Mucosa of stomach (tissue), 1 donor: ENCODE data around the gene ARHGAP15.

Experiments
- H3K27me3 ChIP-seq: one replicate; pipeline ENCODE4 v1.7.0; 2013; ENCODE audit warnings: mild to moderate bottlenecking, low read length; ENCODE audit not compliant: control insufficient read depth, insufficient read depth
- H3K36me3 ChIP-seq: one replicate; pipeline ENCODE4 v1.7.0; 2013; ENCODE audit warnings: low read length; ENCODE audit not compliant: control insufficient read depth, insufficient read depth
- H3K4me1 ChIP-seq: one replicate; pipeline ENCODE4 v1.7.0; 2013; ENCODE audit warnings: mild to moderate bottlenecking, low read length; ENCODE audit not compliant: control insufficient read depth, insufficient read depth
- H3K4me3 ChIP-seq: one replicate; pipeline ENCODE4 v1.7.0; 2013; ENCODE audit warnings: low read length
- H3K9ac ChIP-seq: one replicate; pipeline ENCODE4 v1.7.0; 2013; ENCODE audit warnings: mild to moderate bottlenecking, low read length, moderate library complexity
- H3K9me3 ChIP-seq: one replicate; pipeline ENCODE4 v1.7.0; 2013; ENCODE audit warnings: mild to moderate bottlenecking, low read length, moderate library complexity; ENCODE audit not compliant: control insufficient read depth
- donor health status: Pancreatic carcinoma.

The ARHGAP15 gene

DNA sequence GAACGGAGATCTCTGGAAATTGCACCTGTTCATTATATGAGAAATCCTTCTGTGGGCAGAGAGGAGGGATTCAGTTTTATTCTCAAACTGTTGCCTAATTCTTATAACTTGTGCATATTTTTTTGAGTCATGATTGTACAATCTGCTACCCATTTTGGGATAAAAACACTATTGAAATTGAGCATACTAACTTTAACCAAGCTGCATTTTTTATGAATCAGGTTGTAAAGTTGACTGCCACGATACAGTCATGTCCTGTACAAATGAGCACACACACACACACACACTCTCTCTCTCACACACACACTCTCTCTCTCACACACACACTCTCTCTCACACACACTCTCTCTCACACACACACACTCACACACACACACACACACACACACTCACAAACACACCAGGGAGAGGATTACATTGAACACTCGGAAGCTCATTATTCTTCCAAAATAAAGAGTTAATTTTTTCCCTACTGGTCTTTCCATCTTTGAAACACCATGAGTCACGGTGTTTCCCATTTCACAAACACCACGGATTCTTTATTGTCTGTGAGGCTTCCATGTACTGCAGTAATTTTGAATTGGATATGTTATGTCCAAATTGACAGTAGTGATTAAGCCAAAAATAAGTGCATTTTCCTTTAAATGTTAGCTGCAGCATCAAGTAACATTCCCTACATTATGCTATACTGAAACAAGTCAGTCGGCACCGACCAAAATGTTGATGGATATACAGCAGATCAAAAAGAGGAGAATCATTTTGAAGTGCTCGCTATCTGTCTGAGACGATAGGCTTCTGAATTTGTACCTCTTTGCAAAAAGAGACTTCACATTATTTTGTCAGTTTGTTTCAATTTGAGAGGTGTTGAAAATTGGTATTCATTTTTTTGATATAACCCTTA lies 216.9 kb downstream of the ARHGAP15 start:
- Histone ChIP-seq H3K9ac (no peak overlapping the region), H3K36me3 (no peaks in the 10 kb centered on the region), H3K4me3 (no peak overlapping the region), H3K4me1 (no peaks in the 10 kb centered on the region), H3K27me3 (no peaks in the 10 kb centered on the region), H3K9me3 (no peaks in the 10 kb centered on the region)

DNA sequence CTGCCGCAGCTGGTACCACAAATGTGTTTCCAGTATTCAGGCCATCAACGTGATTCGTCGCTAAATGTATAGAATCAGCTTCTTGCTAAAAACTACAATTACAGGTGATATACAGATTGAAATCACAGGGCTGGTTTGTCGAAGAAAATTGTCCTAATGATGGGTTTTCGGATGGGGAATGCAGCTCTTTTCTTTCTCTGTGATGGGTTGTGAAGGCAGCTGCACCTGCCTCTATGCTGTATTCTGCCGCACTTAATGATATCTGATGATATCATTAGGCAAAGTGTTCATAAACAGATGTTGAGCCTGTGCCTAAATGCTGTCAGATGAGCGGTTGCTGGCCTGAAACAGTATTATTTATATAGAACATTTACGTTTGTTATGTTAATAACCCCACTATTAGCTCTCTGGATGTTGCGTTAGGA lies 218.1 kb downstream of the ARHGAP15 start:
- Histone ChIP-seq H3K4me1 (no peaks in the 10 kb centered on the region), H3K36me3 (no peaks in the 10 kb centered on the region), H3K27me3 (no peaks in the 10 kb centered on the region), H3K4me3 (no peak overlapping the region), H3K9ac (no peak overlapping the region), H3K9me3 (no peaks in the 10 kb centered on the region)

DNA sequence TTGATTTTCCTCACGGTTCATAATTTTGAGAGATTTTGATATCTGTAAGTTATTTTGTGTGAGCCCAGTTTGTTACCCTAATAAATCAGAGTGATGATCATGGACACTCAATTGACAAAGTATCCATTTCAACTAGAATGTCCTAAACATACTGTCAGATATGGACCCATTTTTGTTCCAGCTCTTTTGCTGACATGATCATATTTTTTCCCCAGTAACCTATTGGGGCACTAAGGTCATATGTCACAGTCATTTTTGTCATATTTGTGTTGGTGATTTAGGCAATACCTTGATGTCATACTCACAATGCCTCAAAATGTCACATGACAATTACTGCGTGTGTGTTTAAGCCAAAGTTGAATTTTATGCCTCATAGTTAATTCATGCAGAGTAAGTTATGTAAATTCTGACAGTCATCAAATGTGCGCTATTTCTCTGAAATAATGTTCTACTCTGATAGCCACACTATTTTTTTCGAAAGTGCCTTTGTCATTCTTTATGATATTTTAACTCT lies 218.7 kb downstream of the ARHGAP15 start:
- H3K9ac ChIP-seq = no peak overlapping the region
- H3K9me3 ChIP-seq = no peaks in the 10 kb centered on the region
- H3K4me1 ChIP-seq = no peaks in the 10 kb centered on the region
- no peaks in the 10 kb centered on the region for H3K36me3 ChIP-seq
- H3K4me3 ChIP-seq = no peak overlapping the region
- H3K27me3 ChIP-seq = no peaks in the 10 kb centered on the region

DNA sequence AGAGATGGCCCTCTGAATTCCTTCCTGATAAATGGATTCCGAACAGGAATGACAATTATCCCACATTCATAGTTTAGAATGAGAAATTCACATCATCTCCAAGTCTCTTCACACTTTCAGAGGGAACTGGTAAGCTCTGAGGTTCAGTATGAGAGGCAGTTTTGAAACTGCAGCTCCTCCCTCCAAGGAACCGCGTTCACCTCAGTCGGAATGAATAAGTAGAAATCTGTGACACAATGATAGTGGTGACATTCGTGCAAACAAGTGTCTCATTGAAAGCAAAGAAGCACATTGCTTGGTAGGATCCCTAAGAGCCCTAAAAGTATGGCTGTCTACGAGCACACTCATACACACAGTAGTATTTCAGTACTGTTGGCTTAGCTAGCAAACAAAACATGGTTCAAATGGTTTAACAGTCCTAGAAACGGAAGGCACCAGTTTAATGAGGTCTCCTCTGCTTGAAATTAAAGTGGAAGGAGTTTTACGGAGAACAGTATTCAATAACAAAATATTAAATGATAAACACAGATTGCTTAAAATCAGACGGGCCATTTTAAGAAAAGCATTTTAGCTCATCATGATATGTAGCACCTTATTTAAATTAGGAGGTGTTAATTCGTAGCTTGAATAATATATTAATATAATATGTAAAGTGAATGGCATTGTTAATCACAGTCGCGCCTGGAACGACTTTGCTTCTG lies 225.0 kb downstream of the ARHGAP15 start:
- Histone ChIP-seq H3K4me3 (no peak overlapping the region), H3K36me3 (no peaks in the 10 kb centered on the region), H3K9ac (no peak overlapping the region), H3K9me3 (no peaks in the 10 kb centered on the region), H3K4me1 (no peaks in the 10 kb centered on the region), H3K27me3 (no peaks in the 10 kb centered on the region)

DNA sequence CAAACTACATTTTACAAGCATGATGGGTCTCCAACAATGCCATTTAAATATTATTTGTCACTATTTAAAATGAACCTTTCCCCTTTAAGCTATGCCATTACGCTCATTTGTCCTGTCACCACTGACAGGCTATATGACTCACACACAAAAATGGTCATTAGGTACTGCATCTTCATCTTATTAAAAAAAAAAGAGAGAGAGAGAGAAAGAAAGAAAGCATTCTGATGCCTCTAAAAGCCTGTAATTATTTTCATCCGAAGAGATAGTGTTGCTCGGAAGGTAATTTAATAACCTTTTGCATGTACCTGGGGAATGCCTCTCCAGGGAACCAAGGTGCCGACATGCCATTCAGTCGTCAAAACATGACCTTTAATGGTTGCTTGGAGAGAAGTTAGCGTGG lies 226.7 kb downstream of the ARHGAP15 start:
- Histone ChIP-seq H3K27me3 (no peaks in the 10 kb centered on the region), H3K36me3 (no peaks in the 10 kb centered on the region), H3K4me3 (no peak overlapping the region), H3K4me1 (no peaks in the 10 kb centered on the region), H3K9ac (no peak overlapping the region), H3K9me3 (no peaks in the 10 kb centered on the region)

DNA sequence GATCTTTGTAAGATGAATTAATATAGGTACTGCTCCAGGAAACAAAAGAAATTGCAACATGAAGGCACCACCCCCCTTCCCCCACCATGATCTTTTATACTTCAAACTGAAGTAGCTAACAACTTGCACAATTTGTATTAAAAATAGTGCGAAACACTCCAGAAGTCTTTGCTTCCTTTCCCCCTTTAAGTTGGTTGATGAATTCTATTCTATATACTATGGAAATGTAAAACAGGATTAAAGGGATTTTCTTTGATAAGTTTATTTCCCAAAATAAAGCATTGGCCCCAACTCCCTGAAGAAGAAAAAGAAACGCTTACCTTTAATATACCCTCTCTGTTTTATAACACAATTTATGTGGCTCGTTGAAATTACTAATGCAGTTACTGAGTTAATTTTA lies 227.1 kb downstream of the ARHGAP15 start:
- H3K9ac ChIP-seq = no peak overlapping the region
- no peaks in the 10 kb centered on the region for H3K27me3 ChIP-seq
- H3K9me3 ChIP-seq = no peaks in the 10 kb centered on the region
- H3K36me3 ChIP-seq = no peaks in the 10 kb centered on the region
- no peak overlapping the region for H3K4me3 ChIP-seq
- H3K4me1 ChIP-seq = no peaks in the 10 kb centered on the region

DNA sequence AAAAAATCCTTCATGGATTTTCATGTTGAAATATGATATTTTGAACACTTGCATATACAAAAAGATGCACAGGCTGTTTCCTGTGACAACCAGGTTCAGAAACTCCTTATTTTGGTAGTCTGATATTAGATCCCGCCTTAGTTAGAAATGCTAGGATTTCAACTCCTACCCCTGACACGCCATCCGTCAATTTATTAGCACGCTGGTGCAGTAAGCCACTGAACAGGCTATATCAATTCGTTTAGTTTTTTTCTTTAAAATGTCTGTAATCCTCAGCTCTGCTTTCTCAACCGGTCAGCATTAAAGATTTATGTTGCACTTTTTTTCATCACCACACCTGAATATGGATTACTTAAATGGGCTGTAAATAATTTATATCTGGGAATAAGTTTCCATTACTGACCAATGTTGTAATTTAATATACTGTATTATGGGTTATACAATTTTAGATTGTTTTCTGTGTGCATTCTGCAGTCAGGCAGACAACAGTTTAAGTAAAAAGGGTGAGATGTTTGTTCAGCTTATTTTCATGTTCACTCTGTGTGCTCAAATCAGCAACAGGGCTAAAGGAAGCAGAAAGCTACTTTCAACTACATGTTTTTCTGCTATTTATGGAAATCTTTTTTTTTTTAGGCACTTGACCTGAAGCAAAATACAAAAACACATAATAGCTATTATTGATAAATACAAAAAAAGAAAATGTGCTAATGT lies 227.7 kb downstream of the ARHGAP15 start:
- Histone ChIP-seq H3K4me1 (no peaks in the 10 kb centered on the region), H3K9me3 (no peaks in the 10 kb centered on the region), H3K27me3 (no peaks in the 10 kb centered on the region), H3K9ac (no peak overlapping the region), H3K36me3 (no peaks in the 10 kb centered on the region), H3K4me3 (no peak overlapping the region)

DNA sequence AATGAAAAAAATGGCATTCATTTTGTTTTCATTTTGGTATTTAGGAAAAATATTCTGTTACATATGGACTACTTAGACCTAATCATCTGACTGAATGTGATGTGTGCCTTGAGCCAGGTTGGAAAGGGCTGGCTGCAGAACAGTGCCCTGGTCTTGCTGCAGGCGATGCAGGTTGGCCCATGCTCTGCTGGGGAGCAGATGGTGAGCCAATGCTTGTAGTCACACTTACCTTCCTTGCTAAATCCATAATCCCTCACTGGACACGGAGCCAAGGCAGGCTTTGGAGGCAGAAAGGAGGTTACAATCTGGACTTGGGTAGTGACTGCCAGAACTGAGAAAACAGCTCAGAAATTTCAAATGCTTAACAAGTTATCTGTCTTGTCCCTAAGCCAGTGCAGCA lies 228.7 kb downstream of the ARHGAP15 start:
- H3K9ac ChIP-seq = no peak overlapping the region
- no peaks in the 10 kb centered on the region for H3K27me3 ChIP-seq
- H3K4me1 ChIP-seq = no peaks in the 10 kb centered on the region
- no peaks in the 10 kb centered on the region for H3K9me3 ChIP-seq
- H3K4me3 ChIP-seq = no peak overlapping the region
- H3K36me3 ChIP-seq = no peaks in the 10 kb centered on the region

DNA sequence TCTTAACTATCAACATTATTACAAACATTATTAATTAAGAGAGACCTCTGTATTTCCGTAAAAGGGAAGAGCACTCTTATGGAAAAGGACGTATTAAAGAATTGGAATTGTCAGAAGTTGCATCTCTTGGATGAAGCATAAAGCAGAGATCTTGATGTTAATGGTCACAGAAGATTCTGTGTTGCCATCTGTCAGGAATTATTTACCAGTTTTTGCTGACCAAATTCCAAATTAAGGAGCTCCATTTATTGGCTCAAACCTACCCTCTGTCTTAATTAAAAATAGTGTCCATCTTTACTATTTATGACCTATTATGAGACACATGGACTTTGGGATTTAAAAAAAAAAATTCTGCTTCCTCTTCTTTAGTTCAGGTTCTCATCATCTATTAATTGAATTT lies 232.1 kb downstream of the ARHGAP15 start:
- H3K9ac ChIP-seq = no peak overlapping the region
- H3K4me1 ChIP-seq = no peaks in the 10 kb centered on the region
- H3K9me3 ChIP-seq = no peaks in the 10 kb centered on the region
- H3K27me3 ChIP-seq = no peaks in the 10 kb centered on the region
- no peaks in the 10 kb centered on the region for H3K36me3 ChIP-seq
- H3K4me3 ChIP-seq = no peak overlapping the region

DNA sequence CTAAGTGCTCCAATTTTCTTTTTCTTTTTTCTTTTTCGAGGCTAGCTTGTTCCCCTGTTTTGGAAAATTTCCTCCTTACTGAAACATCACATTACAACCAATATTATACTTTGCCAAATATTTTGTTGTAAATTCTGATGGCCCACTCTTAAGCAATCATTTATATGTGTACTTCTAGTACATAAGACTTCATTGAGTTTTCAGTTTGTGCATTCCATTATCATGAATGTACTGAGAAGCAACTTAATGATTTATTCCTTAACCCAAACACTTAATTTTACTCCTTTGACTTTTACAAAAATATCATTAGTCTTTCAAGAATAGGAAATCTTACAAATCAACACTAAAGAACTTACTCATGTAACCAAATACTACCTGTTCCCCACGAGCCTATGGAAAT lies 242.4 kb downstream of the ARHGAP15 start:
- Histone ChIP-seq H3K4me3 (no peak overlapping the region), H3K27me3 (no peaks in the 10 kb centered on the region), H3K9me3 (no peaks in the 10 kb centered on the region), H3K9ac (no peak overlapping the region), H3K4me1 (no peaks in the 10 kb centered on the region), H3K36me3 (no peaks in the 10 kb centered on the region)

DNA sequence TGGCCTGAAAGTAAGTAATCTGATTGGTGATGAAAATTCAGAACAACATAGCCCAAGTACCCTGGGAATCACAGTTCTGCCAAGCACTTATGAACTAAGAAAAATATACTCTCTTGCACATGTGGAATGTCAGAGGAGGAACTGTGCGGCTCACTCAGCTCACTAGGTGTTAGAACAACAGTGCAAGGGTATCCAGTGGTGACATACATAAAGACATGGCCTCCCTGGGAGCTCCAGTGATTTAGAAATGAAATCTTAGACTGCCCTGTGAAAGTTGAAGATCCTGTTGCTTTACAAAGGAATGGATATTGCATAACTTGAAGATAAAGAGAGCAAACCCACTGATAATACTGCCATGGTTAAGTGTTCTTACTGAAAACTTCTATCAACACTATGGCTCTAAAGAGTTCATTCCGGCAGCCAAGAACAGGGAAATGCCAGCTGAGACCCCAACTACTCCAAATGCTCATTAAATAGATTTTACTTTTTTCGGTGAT lies 246.2 kb downstream of the ARHGAP15 start:
- Histone ChIP-seq H3K4me1 (no peaks in the 10 kb centered on the region), H3K4me3 (no peak overlapping the region), H3K36me3 (no peaks in the 10 kb centered on the region), H3K9me3 (no peaks in the 10 kb centered on the region), H3K9ac (no peak overlapping the region), H3K27me3 (no peaks in the 10 kb centered on the region)

DNA sequence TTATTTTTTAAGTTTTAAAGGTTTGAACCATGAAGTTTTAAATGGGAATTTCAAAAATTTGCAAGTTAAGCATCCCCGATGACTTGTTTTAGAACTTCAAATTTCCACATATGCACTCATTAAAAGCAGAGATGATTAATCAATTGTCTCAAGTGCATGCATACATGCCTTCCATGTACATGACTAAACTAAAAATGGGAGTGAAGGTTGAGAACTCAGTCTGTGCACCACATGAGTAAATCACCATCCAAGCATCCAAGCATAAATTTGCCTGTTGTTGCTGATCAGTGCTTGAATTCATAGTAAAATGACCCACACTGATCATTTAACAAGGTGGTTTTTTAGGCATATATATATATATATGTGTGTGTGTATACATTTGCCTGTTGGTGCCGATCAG lies 249.8 kb downstream of the ARHGAP15 start:
- no peaks in the 10 kb centered on the region for H3K9me3 ChIP-seq
- H3K4me3 ChIP-seq = no peak overlapping the region
- no peak overlapping the region for H3K9ac ChIP-seq
- H3K27me3 ChIP-seq = no peaks in the 10 kb centered on the region
- H3K36me3 ChIP-seq = no peaks in the 10 kb centered on the region
- no peaks in the 10 kb centered on the region for H3K4me1 ChIP-seq
